H9 (cell line): ENCODE measurements around the gene MICU1. TPM values are rescaled to one million over a fixed set of nuclear protein-coding genes. Genes with fewer than 3 reads are reported as not detected.

ENCODE experiments used
- DNase-seq: peaks from one replicate; pipeline ENCODE4 v3.0.0-alpha.2; 2017
- H2AFZ ChIP-seq: one replicate; pipeline ENCODE4 v1.6.1; 2013; ENCODE audit warnings: mild to moderate bottlenecking, low read length, control low read depth, moderate library complexity
- H2AK5ac ChIP-seq: 2 replicates; pipeline ENCODE4 v1.6.1; 2013; ENCODE audit warnings: low read length, control low read depth, mixed read lengths; ENCODE audit not compliant: insufficient read length
- H2BK120ac ChIP-seq: one replicate; pipeline ENCODE4 v1.6.1; 2013; ENCODE audit warnings: low read depth, mild to moderate bottlenecking, low read length, control low read depth, inconsistent platforms; ENCODE audit not compliant: poor library complexity, severe bottlenecking
- H2BK12ac ChIP-seq: 2 replicates; pipeline ENCODE4 v1.6.1; 2013; ENCODE audit warnings: low read length, control low read depth, mixed read lengths, low read depth; ENCODE audit not compliant: insufficient read length
- H2BK15ac ChIP-seq: 2 replicates; pipeline ENCODE4 v1.6.1; 2013; ENCODE audit warnings: low read depth, low read length, control low read depth
- H2BK20ac ChIP-seq: one replicate; pipeline ENCODE4 v1.6.1; 2013; ENCODE audit warnings: low read depth, mild to moderate bottlenecking, low read length, control low read depth, inconsistent platforms; ENCODE audit not compliant: poor library complexity, severe bottlenecking
- H2BK5ac ChIP-seq: 2 replicates; pipeline ENCODE4 v1.6.1; 2013; ENCODE audit warnings: low read length, control low read depth, mixed read lengths; ENCODE audit not compliant: insufficient read length
- H3K14ac ChIP-seq: 2 replicates; pipeline ENCODE4 v1.6.1; 2013; ENCODE audit warnings: low read length, control low read depth; ENCODE audit not compliant: insufficient read depth
- H3K18ac ChIP-seq: 2 replicates; pipeline ENCODE4 v1.6.1; 2013; ENCODE audit warnings: low read depth, mild to moderate bottlenecking, mixed read lengths, low read length, control low read depth; ENCODE audit not compliant: insufficient read length
- H3K23ac ChIP-seq: 2 replicates; pipeline ENCODE4 v1.6.1; 2013; ENCODE audit warnings: low read length, control low read depth, mixed read lengths, low read depth; ENCODE audit not compliant: insufficient read length
- H3K23me2 ChIP-seq: 2 replicates; pipeline ENCODE4 v1.6.1; 2013; ENCODE audit warnings: low read depth, mild to moderate bottlenecking, mixed read lengths, low read length, control low read depth; ENCODE audit not compliant: insufficient read length, poor library complexity, severe bottlenecking
- H3K27ac ChIP-seq: 2 replicates; pipeline ENCODE4 v1.5.1; 2013; ENCODE audit warnings: low read length, control low read depth, mixed read lengths, low read depth; ENCODE audit not compliant: insufficient read length
- H3K27me3 ChIP-seq: 2 replicates; pipeline ENCODE4 v1.6.1; 2013; ENCODE audit warnings: low read length, control low read depth, inconsistent platforms; ENCODE audit not compliant: insufficient read depth
- H3K4ac ChIP-seq: 2 replicates; pipeline ENCODE4 v1.6.1; 2013; ENCODE audit warnings: low read depth, mild to moderate bottlenecking, control low read depth, inconsistent platforms, low read length, moderate library complexity
- H3K4me1 ChIP-seq: 2 replicates; pipeline ENCODE4 v1.6.1; 2013; ENCODE audit warnings: low read length, control low read depth, inconsistent platforms; ENCODE audit not compliant: insufficient read depth
- H3K4me2 ChIP-seq: 2 replicates; pipeline ENCODE4 v1.6.1; 2013; ENCODE audit warnings: low read length, control low read depth, mixed read lengths; ENCODE audit not compliant: insufficient read length, insufficient read depth
- H3K56ac ChIP-seq: 2 replicates; pipeline ENCODE4 v1.6.1; 2013; ENCODE audit warnings: low read depth, mild to moderate bottlenecking, mixed read lengths, low read length, control low read depth; ENCODE audit not compliant: insufficient read length
- H3K79me1 ChIP-seq: 2 replicates; pipeline ENCODE4 v1.6.1; 2013; ENCODE audit warnings: low read depth, mild to moderate bottlenecking, moderate library complexity, low read length, control low read depth, inconsistent platforms; ENCODE audit not compliant: insufficient read depth, poor library complexity, severe bottlenecking
- H3K79me2 ChIP-seq: 2 replicates; pipeline ENCODE4 v1.6.1; 2013; ENCODE audit warnings: low read length, control low read depth, inconsistent platforms; ENCODE audit not compliant: insufficient read depth
- H3K9ac ChIP-seq: 2 replicates; pipeline ENCODE4 v1.6.1; 2013; ENCODE audit warnings: low read length, control low read depth, mixed read lengths; ENCODE audit not compliant: insufficient read length; ENCODE audit errors: extremely low read depth
- H3K9me3 ChIP-seq: one replicate; pipeline ENCODE4 v1.6.1; 2013; ENCODE audit warnings: low read depth, low read length, inconsistent platforms; ENCODE audit not compliant: control insufficient read depth
- H3T11ph ChIP-seq: one replicate; pipeline ENCODE4 v1.6.1; 2013; ENCODE audit warnings: mild to moderate bottlenecking, low read length, control low read depth, inconsistent platforms
- H4K20me1 ChIP-seq: one replicate; pipeline ENCODE4 v1.6.1; 2013; ENCODE audit not compliant: control insufficient read depth, insufficient read length, insufficient read depth
- H4K5ac ChIP-seq: 2 replicates; pipeline ENCODE4 v1.6.1; 2013; ENCODE audit warnings: low read depth, mild to moderate bottlenecking, mixed read lengths, low read length, control low read depth; ENCODE audit not compliant: insufficient read length
- H4K8ac ChIP-seq: replicated peaks from 2 replicates; pipeline ENCODE4 v1.6.1; 2013; ENCODE audit warnings: low read length, control low read depth, mixed read lengths, low read depth; ENCODE audit not compliant: insufficient read length
- H4K91ac ChIP-seq: 2 replicates; pipeline ENCODE4 v1.6.1; 2013; ENCODE audit warnings: low read depth, mild to moderate bottlenecking, moderate library complexity, mixed read lengths, low read length, control low read depth; ENCODE audit not compliant: insufficient read length
- H3K27ac Mint-ChIP-seq, 3 experiments: 2 replicates in 2 of 3; 3 replicates in 1 of 3; pipeline ENCODE4 v1.8.0; 2020 to 2021; ENCODE audit warnings: mixed read lengths in 3 of 3, mild to moderate bottlenecking in 1 of 3, moderate library complexity in 1 of 3
- H3K27me3 Mint-ChIP-seq: 2 replicates; pipeline ENCODE4 v1.8.0; 2021; ENCODE audit warnings: low read depth, mild to moderate bottlenecking, moderate library complexity, mixed read lengths
- H3K36me3 Mint-ChIP-seq, 3 experiments: 2 replicates in 2 of 3; 3 replicates in 1 of 3; pipeline ENCODE4 v1.8.0; 2020 to 2021; ENCODE audit warnings: low read depth in 3 of 3, mixed read lengths in 3 of 3; ENCODE audit not compliant: insufficient read depth in 1 of 3
- H3K4me1 Mint-ChIP-seq, 2 experiments: 2 replicates each; pipeline ENCODE4 v1.8.0; 2020; ENCODE audit warnings: mixed read lengths in 2 of 2
- H3K4me3 Mint-ChIP-seq, 2 experiments: 2 replicates in 1 of 2; 3 replicates in 1 of 2; pipeline ENCODE4 v1.8.0; 2020 to 2021; ENCODE audit warnings: mild to moderate bottlenecking in 2 of 2, mixed read lengths in 2 of 2, moderate library complexity in 1 of 2
- H3K9me3 Mint-ChIP-seq, 2 experiments: 2 replicates in 1 of 2; 3 replicates in 1 of 2; pipeline ENCODE4 v1.8.0; 2020; ENCODE audit warnings: mild to moderate bottlenecking in 2 of 2, mixed read lengths in 2 of 2, moderate library complexity in 1 of 2
- CTCF ChIP-seq: fragments of 200-600 bp; sonication (generic); conservative IDR thresholded peaks from 3 replicates; pipeline ENCODE4 v1.8.0; 2021; ENCODE audit warnings: antibody characterized with exemption, mild to moderate bottlenecking
- WGBS: extraction: QIAGEN DNeasy Blood & Tissue Kit; methylation state at CpG from one replicate; pipeline ENCODE4 v1.1.7; 2013; ENCODE audit warnings: missing lambda C conversion rate, low lambda C conversion rate, mixed read lengths; ENCODE audit not compliant: insufficient read length; ENCODE audit errors: extremely low coverage; 5-methylcytosine and 5-hydroxymethylcytosine counted together
- total RNA-seq: library from RNA; stranded (reverse); gene quantifications from 2 replicates; pipeline ENCODE4 v1.2.1, GENCODE V29; 2021

The MICU1 gene
- total RNA-seq, 1 experiment from 2014 or later, result 33.2 TPM

- no peak overlapping the region for H3K4ac ChIP-seq
- H3K4me2 ChIP-seq, result no peak overlapping the region
- no peak overlapping the region for H4K91ac ChIP-seq
- no peak overlapping the region for H3K14ac ChIP-seq
- no peak overlapping the region for H4K8ac ChIP-seq
- no peak overlapping the region for H3T11ph ChIP-seq
- Mint-ChIP-seq H3K27me3 (no peaks in the 10 kb centered on the region), H3K4me3 (no peak overlapping the region), H3K27ac (no peak overlapping the region), H3K36me3 (peaks cover 26 to 48% (median 41%) of the 10 kb centered on the region in 3 experiments), H3K4me1 (peaks cover 31 to 34% of the 10 kb centered on the region in 2 experiments), H3K9me3 (peaks cover 13 to 20% of the 10 kb centered on the region in 2 experiments)
- no peaks in the 10 kb centered on the region for H3K79me2 ChIP-seq
- no peaks in the 10 kb centered on the region for H3K79me1 ChIP-seq
- no peak overlapping the region for H2BK12ac ChIP-seq
- no peak for DNase-seq
- H3K27me3 ChIP-seq, result no peaks in the 10 kb centered on the region
- H4K20me1 ChIP-seq, result no peaks in the 10 kb centered on the region
- no CpG with 5 or more reads among the region's 3 CpGs for WGBS
- H2AFZ ChIP-seq, result no peak overlapping the region
- no peak overlapping the region for H3K56ac ChIP-seq
- H3K27ac ChIP-seq, result no peak overlapping the region
- no peaks in the 10 kb centered on the region; the same call in 1 of the 2 replicates for H3K4me1 ChIP-seq
- H2BK15ac ChIP-seq, result no peak overlapping the region
- H2BK20ac ChIP-seq, result no peak overlapping the region
- no peak overlapping the region for H3K23ac ChIP-seq
- no peak overlapping the region for H2AK5ac ChIP-seq
- TF ChIP-seq CTCF, result no peak
- peaks cover 9% of the 10 kb centered on the region for H3K9me3 ChIP-seq
- H2BK120ac ChIP-seq, result no peak overlapping the region
- no peak overlapping the region for H3K18ac ChIP-seq
- H3K23me2 ChIP-seq, result no peaks in the 10 kb centered on the region
- H3K9ac ChIP-seq, result no peak overlapping the region
- no peak overlapping the region for H4K5ac ChIP-seq
- no peak overlapping the region for H2BK5ac ChIP-seq
Observed at GRCh38 chr10:72418679-72419078, 207.2 kb downstream of the MICU1 start.
